Mucosa of stomach (tissue), 1 donor: ENCODE measurements around the gene CD2AP.

Experiments
- H3K27me3 ChIP-seq: one replicate; pipeline ENCODE4 v1.7.0; 2013; ENCODE audit warnings: mild to moderate bottlenecking, low read length; ENCODE audit not compliant: control insufficient read depth, insufficient read depth
- H3K36me3 ChIP-seq: one replicate; pipeline ENCODE4 v1.7.0; 2013; ENCODE audit warnings: low read length; ENCODE audit not compliant: control insufficient read depth, insufficient read depth
- H3K4me1 ChIP-seq: one replicate; pipeline ENCODE4 v1.7.0; 2013; ENCODE audit warnings: mild to moderate bottlenecking, low read length; ENCODE audit not compliant: control insufficient read depth, insufficient read depth
- H3K4me3 ChIP-seq: one replicate; pipeline ENCODE4 v1.7.0; 2013; ENCODE audit warnings: low read length
- H3K9ac ChIP-seq: one replicate; pipeline ENCODE4 v1.7.0; 2013; ENCODE audit warnings: mild to moderate bottlenecking, low read length, moderate library complexity
- H3K9me3 ChIP-seq: one replicate; pipeline ENCODE4 v1.7.0; 2013; ENCODE audit warnings: mild to moderate bottlenecking, low read length, moderate library complexity; ENCODE audit not compliant: control insufficient read depth
- donor health status: Pancreatic carcinoma.

CD2AP gene

DNA sequence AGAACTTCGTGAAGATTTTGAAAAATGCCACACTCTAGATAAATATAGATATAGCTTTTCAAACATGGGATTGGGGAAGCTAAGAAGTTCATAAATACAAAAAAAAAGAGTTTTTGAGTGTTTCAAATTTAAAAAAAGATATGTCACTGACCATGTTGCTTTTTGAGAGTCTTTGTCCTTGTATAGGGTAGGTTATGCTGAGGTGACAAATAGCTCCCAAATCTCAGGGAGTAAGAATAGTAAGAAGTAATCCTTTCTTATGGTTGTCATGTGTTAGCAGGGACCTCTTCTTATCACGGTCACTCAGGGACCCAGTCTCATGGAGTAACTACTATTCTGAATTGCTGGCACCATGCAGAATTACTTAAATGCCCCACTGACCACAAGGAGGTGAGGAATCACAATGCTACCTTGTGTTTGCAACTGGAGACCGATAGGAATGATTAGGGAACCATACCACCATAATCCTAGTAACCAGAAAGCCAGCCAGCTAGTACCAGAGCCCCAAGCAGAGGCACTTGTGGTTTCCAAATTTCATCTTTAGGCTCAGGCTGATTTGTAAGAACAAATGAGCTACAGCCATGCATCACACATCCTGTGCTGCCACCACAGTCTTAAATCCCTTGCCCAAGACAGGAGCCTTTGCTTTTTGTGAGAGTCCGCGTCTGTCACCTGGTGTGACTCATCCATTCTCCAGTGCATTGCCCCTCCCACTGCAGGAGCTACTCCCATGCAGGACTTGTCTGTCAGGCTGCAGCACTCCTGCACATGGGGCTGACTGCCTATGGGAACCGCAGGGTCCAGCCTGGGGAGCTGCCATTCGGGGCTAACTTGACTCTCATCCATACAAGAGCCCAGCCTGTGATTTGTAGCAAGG is 178.4 kb downstream of the CD2AP start:
- no peaks in the 10 kb centered on the region for H3K36me3 ChIP-seq
- H3K4me1 ChIP-seq = peaks cover 9% of the 10 kb centered on the region
- H3K27me3 ChIP-seq = no peaks in the 10 kb centered on the region
- H3K4me3 ChIP-seq = no peak overlapping the region
- H3K9me3 ChIP-seq = no peaks in the 10 kb centered on the region
- no peak overlapping the region for H3K9ac ChIP-seq

DNA sequence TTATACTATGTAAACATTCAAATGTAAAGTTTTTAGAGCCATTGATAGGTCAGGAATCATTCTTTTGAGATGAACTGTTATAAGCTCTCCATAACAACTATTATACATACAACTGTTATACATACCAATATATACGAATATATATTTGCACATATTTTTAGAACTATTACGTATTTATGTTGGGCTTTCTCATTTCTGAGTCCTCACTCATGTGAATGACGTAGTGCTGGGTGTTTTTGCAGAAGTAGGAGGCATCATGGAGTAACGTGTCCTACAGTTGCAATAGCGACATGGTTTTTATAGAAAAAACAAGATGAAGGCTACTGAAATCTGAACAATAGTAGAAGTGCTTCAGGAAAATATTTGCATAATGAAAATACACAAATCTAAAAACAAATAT is 184.4 kb downstream of the CD2AP start:
- Histone ChIP-seq H3K27me3 (no peaks in the 10 kb centered on the region), H3K9ac (no peak overlapping the region), H3K4me3 (no peak overlapping the region), H3K36me3 (no peaks in the 10 kb centered on the region), H3K9me3 (no peaks in the 10 kb centered on the region), H3K4me1 (no peaks in the 10 kb centered on the region)

DNA sequence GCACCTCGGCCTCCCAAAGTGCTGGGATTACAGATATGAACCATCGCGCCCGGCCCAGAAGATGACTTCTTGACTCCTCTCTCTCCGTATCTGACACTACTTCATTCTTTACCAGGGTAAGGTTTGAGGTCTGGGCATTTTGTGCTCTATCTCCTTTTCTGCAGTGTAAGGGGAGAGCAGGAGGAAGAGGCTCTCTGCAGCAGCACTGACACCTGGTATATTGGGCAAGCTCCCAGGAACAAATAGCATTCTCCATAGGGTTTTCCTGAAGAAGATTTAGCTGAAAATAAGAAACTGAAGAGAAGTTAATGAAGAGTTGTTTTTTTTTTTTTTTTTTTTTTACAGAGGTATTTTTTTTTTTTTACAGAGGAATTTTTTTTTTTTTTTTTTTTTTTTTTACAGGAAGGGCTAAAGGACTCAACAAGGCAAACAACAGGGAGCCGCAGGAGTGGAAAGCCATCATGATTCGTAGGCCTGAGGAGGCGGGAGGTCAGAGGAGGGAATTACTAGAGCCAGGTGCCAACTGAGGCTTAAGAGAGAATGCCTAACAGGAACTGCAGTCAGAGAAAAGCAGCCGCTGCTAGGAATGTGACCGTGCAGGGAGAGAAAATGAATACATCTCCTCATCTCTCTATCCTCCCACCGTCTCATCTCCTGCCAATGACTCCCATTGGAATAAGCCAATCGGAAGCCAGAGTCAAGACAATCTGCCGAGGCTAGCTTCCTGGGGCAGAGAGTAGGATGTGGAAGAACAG is 186.1 kb downstream of the CD2AP start:
- H3K9ac ChIP-seq = no peak overlapping the region
- no peaks in the 10 kb centered on the region for H3K4me1 ChIP-seq
- H3K4me3 ChIP-seq = no peak overlapping the region
- no peaks in the 10 kb centered on the region for H3K36me3 ChIP-seq
- H3K9me3 ChIP-seq = no peaks in the 10 kb centered on the region
- H3K27me3 ChIP-seq = no peaks in the 10 kb centered on the region

DNA sequence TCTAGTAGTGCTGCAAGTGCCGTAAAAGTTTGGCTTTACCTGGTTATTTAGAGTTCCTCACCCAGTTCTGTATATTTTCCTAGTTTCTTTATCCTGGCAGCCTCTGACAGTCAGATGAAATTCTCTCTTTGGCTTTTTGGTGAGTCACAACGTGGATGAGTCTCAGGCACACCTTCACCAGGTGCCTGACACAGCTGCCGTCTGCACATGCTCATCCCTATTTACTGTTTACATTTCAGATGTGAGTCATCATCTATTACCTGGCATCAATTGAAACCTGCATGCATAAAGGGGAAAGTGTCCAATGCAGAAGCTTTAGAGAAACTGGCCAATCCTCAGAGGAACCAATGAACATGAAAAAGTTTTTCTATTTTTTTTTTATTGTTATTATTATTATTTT is 187.5 kb downstream of the CD2AP start:
- H3K9ac ChIP-seq = no peak overlapping the region
- H3K27me3 ChIP-seq = no peaks in the 10 kb centered on the region
- peaks cover 5% of the 10 kb centered on the region for H3K4me1 ChIP-seq
- no peak overlapping the region for H3K4me3 ChIP-seq
- H3K36me3 ChIP-seq = no peaks in the 10 kb centered on the region
- no peaks in the 10 kb centered on the region for H3K9me3 ChIP-seq

DNA sequence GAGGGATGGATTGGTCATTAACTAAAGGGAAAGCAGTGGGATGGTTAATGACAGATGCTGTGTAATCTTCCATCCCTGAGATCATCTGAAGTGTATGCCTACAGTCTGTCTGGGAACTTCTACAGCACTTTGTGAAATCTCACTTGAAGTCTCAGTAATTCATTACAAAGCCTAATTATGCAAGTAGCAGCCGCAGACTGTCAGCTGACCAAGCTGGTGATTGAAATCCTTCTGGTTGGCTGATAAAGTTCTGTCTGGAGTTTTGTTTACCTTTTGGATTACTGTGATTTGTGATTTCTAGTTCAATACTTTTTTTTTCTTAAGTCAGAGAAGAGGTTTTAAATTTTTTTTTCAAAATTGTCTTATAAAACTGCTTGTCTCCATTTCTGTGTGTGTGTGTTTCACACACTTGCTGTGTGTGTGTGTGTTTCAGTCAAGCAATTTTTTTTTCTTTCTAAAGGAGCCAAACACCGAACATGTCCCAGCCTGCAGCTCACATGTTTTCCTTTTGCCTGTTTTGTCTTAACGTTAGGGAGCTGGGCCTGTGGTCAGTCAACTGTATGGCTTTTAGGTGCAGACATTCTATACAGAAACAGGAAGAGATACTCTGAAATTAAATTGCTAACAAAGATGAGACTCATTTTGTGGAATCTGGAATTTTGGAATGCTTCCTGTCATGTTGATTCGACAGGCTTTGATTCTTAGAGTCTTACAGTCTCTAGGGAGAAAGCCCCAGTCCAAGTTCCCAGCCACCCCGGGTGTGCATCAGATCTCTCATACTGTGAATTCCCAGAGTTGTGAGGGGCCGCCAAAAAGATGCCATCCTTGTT is 192.3 kb downstream of the CD2AP start:
- Histone ChIP-seq H3K36me3 (no peaks in the 10 kb centered on the region), H3K4me3 (no peak overlapping the region), H3K27me3 (no peaks in the 10 kb centered on the region), H3K4me1 (peaks cover 5% of the 10 kb centered on the region), H3K9me3 (no peaks in the 10 kb centered on the region), H3K9ac (no peak overlapping the region)

DNA sequence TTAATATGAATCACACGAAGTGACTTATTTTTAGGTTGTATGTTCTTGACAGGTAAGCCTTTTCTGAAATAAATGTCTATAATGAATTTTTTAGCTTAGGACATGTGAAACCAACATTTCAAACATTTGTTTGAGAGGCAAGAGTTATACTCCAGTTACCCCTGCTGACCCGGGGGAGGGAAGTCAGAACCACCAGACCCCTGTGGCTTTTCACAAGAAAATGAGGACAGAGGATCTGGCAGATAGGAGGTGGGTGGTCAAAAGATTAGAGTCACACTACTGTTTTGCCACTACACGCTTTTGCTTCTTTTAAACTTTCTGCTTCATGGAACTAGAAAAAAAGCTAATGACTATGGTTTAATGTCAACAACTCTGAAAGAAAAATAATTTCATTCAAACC is 193.3 kb downstream of the CD2AP start:
- Histone ChIP-seq H3K9me3 (no peaks in the 10 kb centered on the region), H3K9ac (no peak overlapping the region), H3K4me1 (peaks cover 5% of the 10 kb centered on the region), H3K27me3 (no peaks in the 10 kb centered on the region), H3K4me3 (no peak overlapping the region), H3K36me3 (no peaks in the 10 kb centered on the region)

DNA sequence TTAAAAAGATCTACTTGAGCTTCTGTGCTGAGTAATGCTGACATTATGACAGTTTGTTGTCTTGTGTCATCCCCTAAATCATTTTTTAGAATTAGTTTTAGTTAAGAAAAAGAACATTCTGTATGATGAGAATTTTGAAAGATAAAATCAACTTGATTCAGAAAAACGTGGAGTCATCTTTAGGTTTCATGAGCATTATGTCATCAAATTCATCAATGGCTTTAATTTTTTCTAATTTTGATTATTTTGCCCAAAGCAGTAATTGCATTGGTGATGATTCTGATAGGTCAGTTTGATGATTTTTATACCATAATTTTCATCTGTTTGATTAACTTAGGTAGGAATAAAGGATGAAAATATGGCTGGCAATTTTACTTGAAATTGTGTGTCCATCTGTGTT is 194.2 kb downstream of the CD2AP start:
- Histone ChIP-seq H3K9ac (no peak overlapping the region), H3K27me3 (no peaks in the 10 kb centered on the region), H3K4me1 (peaks cover 5% of the 10 kb centered on the region), H3K4me3 (no peak overlapping the region), H3K36me3 (no peaks in the 10 kb centered on the region), H3K9me3 (no peaks in the 10 kb centered on the region)

DNA sequence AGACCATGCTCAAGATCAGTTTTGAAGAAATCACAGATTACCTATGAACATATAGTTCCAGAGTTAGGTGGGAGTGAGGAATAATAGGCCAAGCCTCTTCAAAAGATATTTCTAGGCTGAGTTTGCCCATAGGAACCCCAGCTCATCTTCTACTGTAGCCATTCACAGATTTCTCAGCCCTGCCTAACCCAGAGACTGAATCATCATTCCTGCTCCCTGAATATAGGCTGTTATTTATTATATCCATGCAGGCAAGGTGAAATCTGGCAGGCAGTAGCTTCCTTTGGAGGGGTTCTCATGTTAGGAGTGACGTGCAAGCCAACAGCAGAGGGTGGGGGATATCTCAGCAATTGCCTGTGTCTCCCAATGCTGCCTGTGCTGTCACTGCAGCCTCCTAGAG is 195.2 kb downstream of the CD2AP start:
- Histone ChIP-seq H3K36me3 (no peaks in the 10 kb centered on the region), H3K27me3 (no peaks in the 10 kb centered on the region), H3K9ac (no peak overlapping the region), H3K4me3 (no peak overlapping the region), H3K9me3 (no peaks in the 10 kb centered on the region), H3K4me1 (peaks cover 5% of the 10 kb centered on the region)

DNA sequence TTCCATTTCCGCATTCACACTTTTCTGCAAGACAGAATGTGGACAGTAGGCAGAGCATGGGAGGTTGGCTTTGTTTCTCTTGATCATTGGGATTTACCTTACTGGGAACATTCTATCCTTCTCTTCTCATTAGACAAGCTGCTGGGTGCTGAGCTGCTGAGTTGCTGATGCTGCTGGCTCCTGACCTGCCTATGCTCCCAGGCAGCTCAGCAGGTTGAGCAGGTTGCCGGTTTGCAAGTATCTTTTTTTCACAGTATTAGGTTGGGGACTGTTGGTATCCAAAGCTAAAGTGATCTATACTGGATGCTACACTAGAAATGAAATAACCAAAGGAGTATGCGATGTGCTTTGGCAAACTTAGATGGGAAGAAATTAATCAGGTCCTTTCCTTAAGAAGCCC is 197.1 kb downstream of the CD2AP start:
- H3K27me3 ChIP-seq = no peaks in the 10 kb centered on the region
- no peaks in the 10 kb centered on the region for H3K9me3 ChIP-seq
- no peak overlapping the region for H3K9ac ChIP-seq
- no peaks in the 10 kb centered on the region for H3K36me3 ChIP-seq
- H3K4me1 ChIP-seq = peaks cover under 1% of the 10 kb centered on the region
- no peak overlapping the region for H3K4me3 ChIP-seq
